Subcutaneous adipose tissue (tissue), 4 donors: ENCODE results near the gene TNFRSF19. TPM values are rescaled to one million over a fixed set of nuclear protein-coding genes. Genes with fewer than 3 reads are reported as not detected.

ENCODE experiments used
- total RNA-seq, 4 donors: library from RNA; depleted of rRNA; stranded (reverse); fragments of >200 nt; gene quantifications; one replicate each; pipeline ENCODE4 v1.1.0, GENCODE V29; 2016
- TF ChIP-seq, protein P1 (sequence below): fragments of 450-650 bp; IDR thresholded peaks from one replicate; pipeline ENCODE4 v1.5.1; 2016; ENCODE audit warnings: low read depth, mild to moderate bottlenecking, control low read depth, antibody characterized with exemption, moderate library complexity

Gene TNFRSF19
- total RNA-seq, 4 donors from 2014 or later = 0.33 to 4.0 (median 1.3) TPM

DNA sequence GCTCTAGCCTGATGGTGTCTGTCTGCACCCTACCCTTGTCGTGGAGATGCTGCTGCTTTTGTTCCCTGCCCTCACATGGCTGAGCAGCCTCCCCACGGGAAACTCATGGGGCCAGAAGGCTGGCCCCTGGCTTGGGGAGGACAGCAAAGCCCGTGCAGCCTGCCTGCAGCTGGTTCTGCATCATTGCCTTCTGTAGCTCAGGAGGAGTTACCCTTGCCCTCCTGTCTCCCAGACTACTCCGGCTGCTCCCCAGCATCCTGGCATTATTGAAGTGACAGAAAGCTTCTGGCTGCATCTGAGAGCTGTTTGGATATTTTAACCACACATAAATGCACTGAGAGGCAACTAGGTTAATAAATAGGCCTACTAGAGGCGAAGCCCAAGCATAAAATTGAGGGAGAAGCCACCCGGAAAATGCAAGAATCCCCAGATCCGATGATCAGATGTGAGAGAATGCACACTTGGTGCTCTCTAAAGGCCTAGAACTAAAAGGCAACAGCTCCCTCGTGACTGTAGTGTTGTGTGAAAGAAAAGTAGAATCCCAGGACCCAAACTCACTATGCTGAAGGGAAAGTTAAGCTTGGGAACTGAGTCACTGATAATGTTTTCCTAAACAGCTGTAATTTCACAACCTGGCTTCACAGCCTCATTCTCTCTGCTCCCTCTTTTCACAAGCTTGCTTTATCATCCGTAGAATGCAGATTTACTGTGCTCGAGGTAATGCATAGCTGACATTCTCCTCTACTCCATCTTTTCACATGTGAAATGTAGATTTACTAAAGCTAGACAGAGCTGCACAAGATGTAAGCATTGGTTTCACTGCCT, 110.8 kb downstream of the TNFRSF19 start:
- TF ChIP-seq, protein P1, sequence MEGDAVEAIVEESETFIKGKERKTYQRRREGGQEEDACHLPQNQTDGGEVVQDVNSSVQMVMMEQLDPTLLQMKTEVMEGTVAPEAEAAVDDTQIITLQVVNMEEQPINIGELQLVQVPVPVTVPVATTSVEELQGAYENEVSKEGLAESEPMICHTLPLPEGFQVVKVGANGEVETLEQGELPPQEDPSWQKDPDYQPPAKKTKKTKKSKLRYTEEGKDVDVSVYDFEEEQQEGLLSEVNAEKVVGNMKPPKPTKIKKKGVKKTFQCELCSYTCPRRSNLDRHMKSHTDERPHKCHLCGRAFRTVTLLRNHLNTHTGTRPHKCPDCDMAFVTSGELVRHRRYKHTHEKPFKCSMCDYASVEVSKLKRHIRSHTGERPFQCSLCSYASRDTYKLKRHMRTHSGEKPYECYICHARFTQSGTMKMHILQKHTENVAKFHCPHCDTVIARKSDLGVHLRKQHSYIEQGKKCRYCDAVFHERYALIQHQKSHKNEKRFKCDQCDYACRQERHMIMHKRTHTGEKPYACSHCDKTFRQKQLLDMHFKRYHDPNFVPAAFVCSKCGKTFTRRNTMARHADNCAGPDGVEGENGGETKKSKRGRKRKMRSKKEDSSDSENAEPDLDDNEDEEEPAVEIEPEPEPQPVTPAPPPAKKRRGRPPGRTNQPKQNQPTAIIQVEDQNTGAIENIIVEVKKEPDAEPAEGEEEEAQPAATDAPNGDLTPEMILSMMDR = no peak

DNA sequence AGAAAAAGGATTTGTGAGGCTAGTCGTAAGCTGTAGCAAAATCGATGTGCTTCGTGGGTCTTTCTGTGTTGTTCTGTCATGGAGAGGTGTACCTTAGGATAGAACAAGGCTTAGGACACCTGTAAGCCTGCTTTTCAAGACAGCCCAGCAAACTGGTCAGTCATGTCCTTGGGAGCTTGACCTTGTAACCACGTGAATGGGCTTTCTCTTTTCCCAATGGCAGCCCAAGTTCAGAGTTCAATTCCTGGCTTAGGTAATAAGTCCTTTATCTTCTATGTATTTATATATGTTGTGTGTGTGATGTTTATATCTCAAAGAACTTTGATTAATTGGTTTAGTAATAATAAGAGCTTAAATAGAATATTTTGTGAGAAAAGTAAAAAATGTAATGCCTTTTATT, 112.9 kb downstream of the TNFRSF19 start:
- TF ChIP-seq, protein P1 = no peak

GRCh38 chr13:23684647-23685046, 114.4 kb downstream of the TNFRSF19 start:
- TF ChIP-seq, protein P1 = no peak

GRCh38 chr13:23685416-23685815, 115.2 kb downstream of the TNFRSF19 start:
- TF ChIP-seq, protein P1 = no peak

DNA sequence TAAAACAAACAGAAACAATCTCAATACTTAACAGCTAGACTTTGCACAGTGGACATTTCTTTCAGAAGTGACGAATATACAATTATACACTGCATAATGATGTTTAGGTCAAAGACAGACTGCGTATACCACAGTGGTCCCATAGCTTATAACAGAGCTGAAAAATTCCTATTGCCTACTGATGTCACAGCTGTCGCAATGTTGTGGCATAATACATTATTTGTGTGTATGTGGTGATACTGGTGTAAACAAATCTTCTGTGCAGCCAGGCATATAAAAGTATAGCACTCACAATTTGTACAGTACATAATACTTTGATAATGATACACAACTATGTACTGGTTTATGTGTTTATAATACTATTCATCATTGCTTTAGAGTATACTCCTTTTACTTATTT, 116.7 kb downstream of the TNFRSF19 start:
- TF ChIP-seq, protein P1 = no peak

DNA sequence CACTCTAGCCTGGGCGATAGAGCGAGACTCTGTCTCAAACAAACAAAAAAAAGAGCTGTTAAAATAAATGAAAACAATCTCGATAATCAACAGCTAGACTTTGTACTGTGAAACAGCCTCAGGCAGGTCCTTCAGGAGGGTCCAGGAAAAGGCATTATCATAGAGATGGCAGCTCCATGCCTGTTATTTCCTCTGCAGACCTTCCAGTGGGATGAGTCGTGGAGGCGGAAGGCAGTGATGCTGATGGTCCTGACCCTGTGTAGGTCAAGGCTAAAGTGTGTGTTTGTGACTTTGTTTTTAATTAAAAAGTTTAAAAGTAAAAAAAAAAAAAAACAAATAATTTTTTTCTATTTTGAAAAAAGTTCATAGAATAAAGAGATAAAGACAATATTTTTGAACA, 117.4 kb downstream of the TNFRSF19 start:
- TF ChIP-seq, protein P1 = no peak

GRCh38 chr13:23688336-23688735, 118.1 kb downstream of the TNFRSF19 start:
- TF ChIP-seq, protein P1 = no peak
